ENCODE data around the gene C1orf50.
A peak's percentile ranks its signal among the peaks of the same experiment; 100 is the strongest.
"Not testable (repeated sequence)": the region's sequence is repeated elsewhere in the genome, so short reads cannot be mapped to it uniquely, and the experiment has no call there.

C1orf50 gene

GRCh38 chr1:42766741-42767509 lies at the start of gene C1orf50, which contains the start of gene P3H1:
C1orf50 (plus strand) TSS chr1:42767249; CDS start chr1:42767312, 63 bp downstream.
P3H1 (minus strand) TSS chr1:42767028; CDS start chr1:42766971, 57 bp downstream.
- DNase-seq: peak; percentile 89 to 100 (median 99)

- no peak for DNase-seq
These were observed 46.2 kb upstream of the C1orf50 start for GRCh38 chr1:42720868-42721267.

- no peak for DNase-seq
These were observed 45.1 kb upstream of the C1orf50 start for GRCh38 chr1:42721926-42722325.

GRCh38 chr1:42722403-42722802 lies 44.6 kb upstream of the C1orf50 start:
- DNase-seq: not testable (repeated sequence)

- no peak for DNase-seq
These were observed 43.5 kb upstream of the C1orf50 start for GRCh38 chr1:42723511-42723910.

GRCh38 chr1:42725820-42726219 lies 41.2 kb upstream of the C1orf50 start:
- not testable (repeated sequence) for DNase-seq

- no peak for DNase-seq
These were observed 37.0 kb upstream of the C1orf50 start for GRCh38 chr1:42730002-42730401.

- no peak for DNase-seq
These were observed 36.1 kb upstream of the C1orf50 start for GRCh38 chr1:42730988-42731387.

GRCh38 chr1:42731585-42731984 lies 35.5 kb upstream of the C1orf50 start:
- DNase-seq: no peak

GRCh38 chr1:42732126-42732680 lies 34.8 kb upstream of the C1orf50 start:
- no peak for DNase-seq

GRCh38 chr1:42733415-42734200 lies 33.4 kb upstream of the C1orf50 start:
- DNase-seq: no peak

- DNase-seq: no peak
These were observed 32.6 kb upstream of the C1orf50 start for GRCh38 chr1:42734201-42735035.

GRCh38 chr1:42735056-42735455 lies 32.0 kb upstream of the C1orf50 start:
- DNase-seq: no peak

GRCh38 chr1:42735477-42736105 lies 31.5 kb upstream of the C1orf50 start:
- no peak for DNase-seq

- DNase-seq: no peak
These were observed 30.9 kb upstream of the C1orf50 start for GRCh38 chr1:42736152-42736551.

GRCh38 chr1:42736571-42737200 lies 30.4 kb upstream of the C1orf50 start:
- no peak for DNase-seq

GRCh38 chr1:42737257-42737656 lies 29.8 kb upstream of the C1orf50 start:
- DNase-seq: peak in 4 of 58 donors; percentile 13 to 21 (median 16)

- DNase-seq: no peak
These were observed 28.9 kb upstream of the C1orf50 start for GRCh38 chr1:42737986-42738677.

- no peak for DNase-seq
These were observed 28.3 kb upstream of the C1orf50 start for GRCh38 chr1:42738678-42739226.
